Measurements from ENCODE around the gene RAP2B.

The RAP2B gene

GRCh38 chr3:153166206-153166605, 4.2 kb downstream of the RAP2B start:
- no peak for TF ChIP-seq TAF1 (IDR thresholded peaks at IDR 0.05; ENCODE audit: borderline replicate concordance, insufficient read depth, low read length)
- peak; percentile 43; the same call in 1 of the 2 replicates for TF ChIP-seq POLR2AphosphoS5 (IDR thresholded peaks at IDR 0.05; ENCODE audit: low read depth, low read length)
- TF ChIP-seq FOXP2 (optimal IDR thresholded peaks at IDR 0.05; ENCODE audit: borderline replicate concordance, extremely low read depth, extremely low read length, insufficient read depth): no peak
- TF ChIP-seq SIN3A (IDR thresholded peaks at IDR 0.05; ENCODE audit: borderline replicate concordance, insufficient read depth, low read length): peak; percentile 43; the same call in 1 of the 2 replicates

GRCh38 chr3:153166796-153167195, 4.8 kb downstream of the RAP2B start:
- TF ChIP-seq FOXP2 (optimal IDR thresholded peaks at IDR 0.05; ENCODE audit: borderline replicate concordance, extremely low read depth, extremely low read length, insufficient read depth): no peak
- TF ChIP-seq SIN3A (IDR thresholded peaks at IDR 0.05; ENCODE audit: borderline replicate concordance, insufficient read depth, low read length): no peak
- no peak for TF ChIP-seq TAF1 (IDR thresholded peaks at IDR 0.05; ENCODE audit: borderline replicate concordance, insufficient read depth, low read length)
- TF ChIP-seq POLR2AphosphoS5 (IDR thresholded peaks at IDR 0.05; ENCODE audit: low read depth, low read length): no peak
- TF ChIP-seq REST (IDR thresholded peaks at IDR 0.05; ENCODE audit: insufficient read depth in 1 of 2, low read depth in 2 of 2, low read length in 2 of 2): no peak

DNA sequence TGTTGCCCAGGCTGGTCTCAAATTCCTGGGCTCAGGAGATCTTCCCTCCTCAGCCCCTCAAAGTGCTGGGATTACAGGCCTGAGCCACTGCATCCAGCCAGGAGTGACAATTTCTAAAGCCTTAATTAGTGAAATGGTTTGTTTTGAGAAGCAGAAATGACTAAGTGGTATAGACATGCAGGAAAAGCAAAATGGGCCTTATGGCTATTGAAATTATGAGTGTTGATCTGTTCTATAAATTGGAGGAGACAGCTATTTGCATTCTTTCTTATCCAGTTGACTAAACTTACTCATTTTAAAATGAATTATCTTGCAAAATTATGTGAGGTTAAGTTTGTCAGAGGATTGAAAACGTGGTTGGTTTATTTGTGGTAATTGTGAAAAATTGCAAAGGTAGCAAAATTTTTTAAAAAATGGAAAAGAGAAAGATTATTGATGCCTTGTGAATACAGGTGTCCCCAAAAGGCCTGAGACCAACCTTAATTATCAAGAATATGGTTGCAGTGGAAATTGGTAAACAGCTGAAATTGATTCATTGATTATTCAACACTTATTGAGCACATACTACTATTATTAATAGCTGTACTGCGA, 7.9 kb downstream of the RAP2B start:
- TF ChIP-seq REST (IDR thresholded peaks at IDR 0.05; ENCODE audit: insufficient read depth in 1 of 2, low read depth in 2 of 2, low read length in 2 of 2): no peak
- no peak for TF ChIP-seq SIN3A (IDR thresholded peaks at IDR 0.05; ENCODE audit: borderline replicate concordance, insufficient read depth, low read length)
- TF ChIP-seq POLR2AphosphoS5 (IDR thresholded peaks at IDR 0.05; ENCODE audit: low read depth, low read length): no peak
- TF ChIP-seq FOXP2 (optimal IDR thresholded peaks at IDR 0.05; ENCODE audit: borderline replicate concordance, extremely low read depth, extremely low read length, insufficient read depth): no peak
- TF ChIP-seq TAF1 (IDR thresholded peaks at IDR 0.05; ENCODE audit: borderline replicate concordance, insufficient read depth, low read length): no peak

GRCh38 chr3:153171256-153171655, 9.2 kb downstream of the RAP2B start:
- TF ChIP-seq SIN3A (IDR thresholded peaks at IDR 0.05; ENCODE audit: borderline replicate concordance, insufficient read depth, low read length): no peak
- no peak for TF ChIP-seq POLR2AphosphoS5 (IDR thresholded peaks at IDR 0.05; ENCODE audit: low read depth, low read length)
- TF ChIP-seq TAF1 (IDR thresholded peaks at IDR 0.05; ENCODE audit: borderline replicate concordance, insufficient read depth, low read length): no peak
- TF ChIP-seq REST (IDR thresholded peaks at IDR 0.05; ENCODE audit: insufficient read depth in 1 of 2, low read depth in 2 of 2, low read length in 2 of 2): no peak
- TF ChIP-seq FOXP2 (optimal IDR thresholded peaks at IDR 0.05; ENCODE audit: borderline replicate concordance, extremely low read depth, extremely low read length, insufficient read depth): no peak

DNA sequence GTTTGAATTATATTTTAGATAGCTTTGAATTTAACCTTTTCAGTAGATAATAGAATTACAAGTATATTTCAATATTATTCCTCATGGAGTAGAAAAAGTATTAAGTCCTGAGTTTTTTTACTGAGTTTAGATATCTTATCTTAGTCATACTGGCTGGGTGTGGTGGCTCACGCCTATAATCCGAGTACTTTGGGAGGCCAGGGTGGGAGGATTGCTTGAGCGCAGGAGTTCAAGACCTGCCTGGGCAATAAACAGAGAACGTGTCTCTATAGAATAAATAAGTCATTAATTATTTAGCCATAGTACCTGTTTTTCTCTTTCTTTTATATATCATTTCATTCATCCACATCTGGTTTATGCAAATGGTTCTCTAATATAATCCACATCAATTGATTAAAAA, 9.9 kb downstream of the RAP2B start:
- TF ChIP-seq REST (IDR thresholded peaks at IDR 0.05; ENCODE audit: insufficient read depth in 1 of 2, low read depth in 2 of 2, low read length in 2 of 2) (no peak), TAF1 (IDR thresholded peaks at IDR 0.05; ENCODE audit: borderline replicate concordance, insufficient read depth, low read length) (no peak), POLR2AphosphoS5 (IDR thresholded peaks at IDR 0.05; ENCODE audit: low read depth, low read length) (no peak), FOXP2 (optimal IDR thresholded peaks at IDR 0.05; ENCODE audit: borderline replicate concordance, extremely low read depth, extremely low read length, insufficient read depth) (no peak), SIN3A (IDR thresholded peaks at IDR 0.05; ENCODE audit: borderline replicate concordance, insufficient read depth, low read length) (no peak)

Measured in PFSK-1 (cell line).